Measurements from ENCODE around the gene TUBB2A.

The TUBB2A gene

GRCh38 chr6:3117912-3118352, 39.4 kb downstream of the TUBB2A start:
- no peak for DNase-seq

DNA sequence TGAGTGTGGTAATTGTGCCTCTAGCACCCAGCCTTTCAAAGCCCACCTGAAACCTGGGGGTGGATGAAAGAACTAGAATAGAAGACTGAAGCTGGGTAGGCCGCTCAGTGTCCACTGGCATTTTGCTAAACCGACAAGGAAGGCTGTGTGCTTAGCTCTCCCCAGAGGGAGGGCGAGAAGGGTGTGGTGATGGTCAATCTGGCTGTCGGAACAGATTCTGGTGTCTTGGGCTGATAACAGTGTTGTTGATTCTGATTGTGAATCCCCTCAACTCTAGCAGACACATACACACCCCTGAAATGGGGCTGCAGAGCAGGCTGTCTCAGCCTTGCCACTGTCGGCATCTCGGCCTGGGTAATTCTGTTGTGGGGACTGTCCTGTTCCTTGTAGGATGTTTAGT, 43.0 kb downstream of the TUBB2A start:
- DNase-seq, result no peak

DNA sequence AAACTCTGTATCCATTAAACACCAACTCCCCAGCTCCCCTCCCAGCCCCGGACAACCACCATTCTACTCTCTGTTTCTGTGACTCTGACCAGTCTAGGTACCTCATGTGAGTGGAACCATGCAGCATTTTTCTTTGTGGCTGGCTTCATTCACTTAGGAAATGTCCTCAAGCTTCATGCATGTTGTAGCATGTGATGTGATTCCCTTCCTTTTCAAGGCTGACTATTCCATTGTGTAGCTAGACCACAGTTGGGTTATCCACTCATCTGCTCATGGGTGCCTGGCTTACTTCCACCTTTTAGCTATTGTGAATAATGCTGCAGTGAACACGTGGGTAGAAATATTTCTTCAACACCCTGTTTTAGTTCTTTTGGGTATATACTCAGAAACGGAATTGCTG, 47.6 kb downstream of the TUBB2A start:
- DNase-seq, result no peak

DNA sequence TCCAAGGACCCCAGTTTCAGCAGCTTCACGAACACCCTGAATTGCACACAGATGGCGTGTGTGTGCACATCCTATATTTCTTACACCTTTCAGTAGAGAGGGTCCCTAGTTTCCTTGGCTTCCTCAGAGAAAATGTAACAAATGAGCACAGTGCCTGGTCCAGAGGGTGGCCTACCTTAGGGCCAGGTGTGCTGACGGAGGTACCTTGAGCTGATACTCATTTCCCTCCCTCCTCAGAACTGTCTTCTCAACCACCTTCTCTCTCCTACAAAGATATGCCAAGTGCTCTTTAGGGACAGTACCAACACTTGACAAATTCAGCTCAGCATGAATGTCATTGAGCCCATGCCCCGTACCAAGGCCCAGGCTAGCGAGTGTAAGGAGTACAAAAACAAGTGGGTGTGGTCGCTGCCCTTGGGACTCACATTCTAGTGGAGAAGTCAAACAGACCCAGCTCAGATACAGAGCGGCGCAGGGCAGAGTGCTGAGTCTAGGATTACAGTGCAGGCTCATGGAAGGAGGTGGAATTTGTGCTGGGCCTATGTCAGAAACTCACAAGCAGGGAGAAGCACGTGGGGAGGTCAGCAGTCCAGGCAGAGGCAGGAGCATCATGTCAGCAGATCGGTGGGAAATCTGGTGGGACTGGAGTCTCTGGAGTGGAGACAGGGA, 48.5 kb downstream of the TUBB2A start:
- no peak for DNase-seq

All from activated CD4-positive, CD25-positive, alpha-beta regulatory T cell (primary cell).